Heart left ventricle (tissue), 13 donors: Measurements from ENCODE around the gene MMAB.

Source experiments
- POLR2A ChIP-seq, 2 donors: fragments of 450-650 bp; IDR thresholded peaks; one replicate each; pipeline ENCODE4 v1.6.1; 2017; ENCODE audit warnings: antibody characterized with exemption in 2 of 2, mild to moderate bottlenecking in 2 of 2, moderate library complexity in 2 of 2
- TF ChIP-seq, protein P1 (sequence below), 12 donors: fragments of 200-600 bp; sonication (generic) in 4 of 12; IDR thresholded peaks; one replicate each; pipeline versions ENCODE4 v1.5.0 to v1.8.0; 2018 to 2022; ENCODE audit warnings: antibody characterized with exemption in 12 of 12, mild to moderate bottlenecking in 5 of 12
- donor health status: ischemic (EF 13 %, LVEDD 7.1; RV severe dilation, severe dysfunction).
- donor health status: DM: no; HTN: yes; CAD: no.
- donor health status: DM: no; HTN: no; CAD: no.
- donor health status: ischemic (EF 25% LVEDD 6.9; RV normal size, moderate dysfunction).
- donor health status: ischemic (EF 25% LVEDD 5.7; RV mildly dilated, moderate dysfunction).
- donor health status: ischemic (EF 35%, LVEDD 5.7; RV mildly dilated, moderate dysfunction).
- donor health status: nonischemic (EF 11% LVEDD 7.7; RV severe dilation, severe dysfunction).
- donor health status: DM: yes; HTN: yes; CAD: no.
- donor health status: PGD.
- donor health status: ischemic (EF 29% LVEDD 5.4; RV normal size, mild dysfunction).
- donor health status: nonischemic (EF 23%, LVEDD 6.1; RV moderate dilation, normal function).

DNA sequence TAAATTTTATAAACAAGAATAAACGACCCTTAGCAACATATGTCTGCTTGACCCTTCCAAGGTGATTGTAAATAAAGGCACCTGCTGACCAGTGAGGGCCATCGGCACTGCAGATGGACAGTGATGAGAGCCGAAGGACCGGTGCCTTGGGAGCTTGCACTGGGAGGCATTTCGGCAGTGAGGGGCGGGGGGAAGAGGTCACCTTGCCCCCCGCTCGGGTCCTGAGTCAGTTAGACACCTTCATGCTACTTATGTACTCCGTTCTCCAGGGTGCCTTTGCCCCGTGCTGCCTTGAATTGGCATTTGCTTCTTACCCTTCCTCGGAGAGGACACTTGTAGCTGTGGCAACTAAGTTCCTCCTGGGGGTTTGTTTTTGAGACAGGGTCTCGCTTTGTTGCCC is 23.0 kb downstream of the MMAB start:
- TF ChIP-seq, protein P1, sequence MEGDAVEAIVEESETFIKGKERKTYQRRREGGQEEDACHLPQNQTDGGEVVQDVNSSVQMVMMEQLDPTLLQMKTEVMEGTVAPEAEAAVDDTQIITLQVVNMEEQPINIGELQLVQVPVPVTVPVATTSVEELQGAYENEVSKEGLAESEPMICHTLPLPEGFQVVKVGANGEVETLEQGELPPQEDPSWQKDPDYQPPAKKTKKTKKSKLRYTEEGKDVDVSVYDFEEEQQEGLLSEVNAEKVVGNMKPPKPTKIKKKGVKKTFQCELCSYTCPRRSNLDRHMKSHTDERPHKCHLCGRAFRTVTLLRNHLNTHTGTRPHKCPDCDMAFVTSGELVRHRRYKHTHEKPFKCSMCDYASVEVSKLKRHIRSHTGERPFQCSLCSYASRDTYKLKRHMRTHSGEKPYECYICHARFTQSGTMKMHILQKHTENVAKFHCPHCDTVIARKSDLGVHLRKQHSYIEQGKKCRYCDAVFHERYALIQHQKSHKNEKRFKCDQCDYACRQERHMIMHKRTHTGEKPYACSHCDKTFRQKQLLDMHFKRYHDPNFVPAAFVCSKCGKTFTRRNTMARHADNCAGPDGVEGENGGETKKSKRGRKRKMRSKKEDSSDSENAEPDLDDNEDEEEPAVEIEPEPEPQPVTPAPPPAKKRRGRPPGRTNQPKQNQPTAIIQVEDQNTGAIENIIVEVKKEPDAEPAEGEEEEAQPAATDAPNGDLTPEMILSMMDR (IDR thresholded peaks at IDR 0.05), result no peak
- no peak for TF ChIP-seq POLR2A (IDR thresholded peaks at IDR 0.05)
